Activated T-helper 1 cell treated with anti-CD3 and anti-CD28 coated beads, Interleukin-2, amount 50 U/mL, for 16 hours (primary cell): Measurements from ENCODE around the gene OR52H1.
"Not testable (repeated sequence)": the region's sequence is repeated elsewhere in the genome, so short reads cannot be mapped to it uniquely, and the experiment has no call there.

Experiments
- DNase-seq, 2 donors: peaks; one replicate each; pipeline ENCODE4 v3.0.0-alpha.2; 2020; ENCODE audit warnings: low read depth in 1 of 2, low spot score in 1 of 2

The OR52H1 gene

DNA sequence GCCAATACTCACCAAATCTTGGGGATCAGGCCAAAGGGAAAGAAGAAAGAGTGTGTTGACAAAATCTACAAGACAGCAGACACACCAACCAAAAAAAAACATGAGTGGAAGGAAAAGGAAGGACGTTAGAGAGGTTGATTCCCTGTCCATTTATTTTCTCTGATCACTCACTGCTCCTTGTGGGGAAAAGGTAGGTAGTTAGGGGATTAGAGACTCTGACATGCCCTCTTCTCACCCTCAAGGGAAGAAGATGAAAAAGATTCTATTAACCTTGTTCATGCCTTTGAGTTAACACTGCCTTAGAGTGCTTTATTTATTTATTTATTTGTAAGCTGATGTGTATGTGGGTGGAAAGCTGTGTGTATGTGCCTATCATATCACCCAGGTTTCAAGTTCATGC, at the start of gene OR52H1:
OR52H1 (minus strand) TSS at position 101 of the 400 bp plus-strand sequence. CDS start 3,035 bp downstream, outside the sequence.
- DNase-seq: no peak

DNA sequence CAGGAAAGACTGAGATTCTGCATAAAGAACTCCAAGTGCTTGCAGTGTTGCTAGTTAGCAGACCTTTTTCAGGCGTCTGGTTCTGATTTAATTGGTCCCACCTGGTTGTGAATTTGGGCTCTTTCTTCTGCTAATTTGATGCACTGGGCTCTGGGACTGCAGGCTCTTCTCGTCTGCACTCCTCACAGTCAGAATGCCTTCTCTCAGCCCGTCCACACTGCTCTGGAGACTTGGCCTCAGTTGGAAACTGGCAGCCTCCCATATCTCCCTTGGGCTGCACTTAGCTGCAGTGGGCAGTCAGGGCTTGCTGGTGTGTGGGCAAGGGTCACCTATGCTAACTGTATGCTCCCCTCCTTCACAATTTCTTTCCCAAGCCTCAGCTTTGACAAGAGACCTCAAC, 49.6 kb upstream of the OR52H1 start:
- DNase-seq: no peak

- DNase-seq: no peak
Observed at GRCh38 chr11:5596607-5597201, 48.4 kb upstream of the OR52H1 start, which contains the start of gene TRIM6. Gene TRIM6 (plus strand): TSS chr11:5596637. CDS start chr11:5596898, 261 bp downstream.

DNA sequence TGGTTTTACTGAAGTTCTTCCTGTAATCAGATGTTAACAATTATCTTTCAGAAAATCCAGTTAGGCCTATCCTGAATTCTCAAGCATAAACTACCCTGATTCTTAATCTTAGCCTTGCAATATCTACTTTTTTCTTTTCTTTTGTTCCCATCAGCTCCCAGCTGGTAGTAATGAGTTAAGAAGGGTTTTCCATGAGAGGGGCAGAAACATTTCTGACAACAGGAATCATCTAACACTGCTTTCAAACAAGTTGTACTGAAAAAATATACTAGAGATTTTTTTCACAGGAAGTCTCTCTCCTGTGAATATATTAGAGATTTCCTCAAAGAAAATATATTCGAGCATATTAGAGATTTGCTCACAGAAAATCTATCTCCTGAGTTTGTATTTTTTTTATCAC, 44.8 kb upstream of the OR52H1 start:
- no peak for DNase-seq

DNA sequence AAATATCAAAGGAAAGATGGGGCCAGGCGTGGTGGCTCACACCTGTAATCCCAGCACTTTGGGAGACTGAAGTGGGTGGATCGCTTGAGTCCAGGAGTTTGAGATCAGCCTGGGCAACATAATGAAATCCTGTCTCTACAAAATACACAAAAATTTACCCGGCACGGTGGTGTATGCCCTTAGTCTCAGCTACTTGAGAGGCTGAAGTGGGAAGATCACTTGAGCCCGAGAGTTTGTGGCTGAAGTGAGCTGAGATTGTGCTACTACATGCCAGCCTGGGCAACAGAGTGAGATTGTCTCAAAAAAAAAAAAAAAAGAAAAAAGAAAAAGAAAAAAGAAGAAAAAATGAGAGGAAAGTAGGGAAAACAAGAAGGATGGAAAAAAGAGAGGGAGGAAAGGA, 44.3 kb upstream of the OR52H1 start:
- DNase-seq: no peak

DNA sequence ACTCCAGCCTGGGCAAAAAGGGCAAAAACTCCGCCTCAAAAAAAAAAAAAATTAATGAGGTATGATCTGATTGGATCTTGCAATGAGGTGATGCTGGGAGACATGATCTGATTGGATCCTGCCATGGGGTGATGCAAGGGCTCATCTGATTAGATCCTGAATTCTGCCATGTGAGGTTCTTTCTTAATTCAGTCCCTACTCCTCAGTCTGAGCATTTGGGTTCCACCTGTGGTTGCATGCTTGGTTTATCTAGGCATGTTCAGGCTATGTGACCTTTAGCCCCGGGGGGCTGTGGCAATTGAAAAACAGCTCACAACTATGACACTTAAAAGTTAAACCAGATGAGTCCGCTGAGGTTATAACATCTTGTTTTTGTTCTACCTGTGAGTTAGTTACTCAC, 43.3 kb upstream of the OR52H1 start:
- DNase-seq: no peak

- not testable (repeated sequence) for DNase-seq
Observed at GRCh38 chr11:5589906-5590305, 41.6 kb upstream of the OR52H1 start.

DNA sequence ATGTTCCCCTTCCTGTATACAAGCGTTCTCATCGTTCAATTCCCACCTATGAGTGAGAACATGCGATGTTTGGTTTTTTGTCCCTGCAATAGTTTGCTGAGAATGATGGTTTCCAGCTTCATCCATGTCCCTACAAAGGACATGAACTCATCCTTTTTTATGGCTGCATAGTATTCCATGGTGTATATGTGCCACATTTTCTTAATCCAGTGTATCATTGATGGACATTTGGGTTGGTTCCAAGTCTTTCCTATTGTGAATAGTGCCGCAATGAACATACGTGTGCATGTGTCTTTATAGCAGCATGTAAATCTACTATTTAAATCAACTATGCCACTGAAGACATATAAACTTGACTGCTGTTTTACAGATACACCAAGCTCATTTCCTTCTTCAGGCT, 36.1 kb upstream of the OR52H1 start:
- DNase-seq: not testable (repeated sequence)

GRCh38 chr11:5581014-5581413, 32.7 kb upstream of the OR52H1 start:
- DNase-seq: no peak

- no peak for DNase-seq
Observed at GRCh38 chr11:5580577-5580976, 32.2 kb upstream of the OR52H1 start, which contains the start of gene OR52B6. Gene OR52B6 (plus strand): TSS chr11:5580877. CDS start chr11:5580877, 0 bp downstream.

- DNase-seq: no peak
Observed at GRCh38 chr11:5577101-5577500, 28.8 kb upstream of the OR52H1 start.

- DNase-seq: no peak
Observed at GRCh38 chr11:5575152-5575551, 26.8 kb upstream of the OR52H1 start.

DNA sequence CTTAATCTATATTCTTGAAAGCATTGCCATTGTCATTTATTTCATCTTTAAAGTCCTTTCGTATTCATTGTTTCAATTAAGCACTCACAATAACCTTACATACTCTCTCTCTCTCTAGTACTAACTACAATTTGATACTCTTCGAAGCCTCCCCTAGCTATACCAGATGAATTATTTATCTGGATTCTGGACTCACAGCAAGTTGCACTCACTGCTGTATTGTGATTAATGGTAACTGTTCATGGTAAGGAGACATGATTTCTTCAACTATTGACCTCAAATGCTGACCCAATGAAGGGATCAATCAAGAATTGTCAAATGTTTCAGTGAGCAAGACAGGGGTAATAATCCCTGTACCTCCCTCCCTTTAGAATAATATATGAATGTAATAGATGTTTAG, 26.3 kb upstream of the OR52H1 start:
- DNase-seq: no peak

DNA sequence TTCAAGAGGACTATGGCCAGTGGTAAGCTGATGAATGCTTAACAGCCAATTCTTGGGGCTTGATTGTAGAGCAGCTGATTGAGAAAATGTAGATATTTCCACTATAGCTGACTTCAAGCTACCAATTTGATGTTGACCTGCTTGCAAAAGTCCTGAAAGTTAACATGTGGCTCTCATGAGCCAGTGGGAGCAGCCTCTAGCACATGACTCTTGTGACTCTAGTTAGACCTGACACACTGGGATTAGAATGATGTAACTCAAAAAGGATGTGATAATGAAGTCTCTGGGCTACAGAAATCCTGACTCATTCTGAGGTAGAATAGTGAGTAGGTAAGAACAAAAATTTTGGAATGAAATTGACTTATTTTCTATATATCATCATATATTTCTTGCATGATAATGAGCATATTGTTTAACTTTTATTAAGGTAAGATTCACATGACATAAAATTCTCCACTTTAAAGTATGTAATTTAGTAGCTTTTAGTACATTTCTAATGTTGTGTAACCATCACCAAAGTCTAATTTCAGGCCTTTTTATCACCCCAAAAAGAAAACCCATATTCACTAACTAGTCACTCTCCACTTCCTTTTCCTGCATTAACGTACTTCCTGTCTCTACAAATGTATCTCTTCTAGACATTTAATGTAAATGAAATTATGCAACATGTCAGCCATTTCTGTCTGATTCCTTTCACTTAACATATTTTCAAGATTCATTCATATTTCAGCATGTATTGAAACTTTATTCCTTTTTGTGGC, 16.1 kb upstream of the OR52H1 start:
- DNase-seq: no peak

DNA sequence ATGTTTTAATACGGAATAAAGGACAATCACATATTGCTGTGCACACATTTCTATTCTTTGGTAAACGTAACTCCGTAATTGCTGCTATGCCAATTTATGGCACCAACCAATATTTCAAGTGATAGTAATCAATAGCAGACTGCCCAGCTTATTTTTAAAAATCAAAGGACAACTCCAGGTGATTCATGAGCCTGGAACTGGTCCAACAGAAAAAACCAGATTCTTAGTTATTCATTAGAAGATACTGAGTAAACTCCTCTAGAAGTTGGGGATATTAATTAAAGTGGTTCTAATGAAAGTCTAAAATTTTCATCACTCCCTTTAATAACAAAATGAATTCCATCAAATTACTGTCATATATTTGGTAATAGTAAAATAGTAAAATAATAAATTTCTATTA, 9.4 kb upstream of the OR52H1 start:
- no peak for DNase-seq

DNA sequence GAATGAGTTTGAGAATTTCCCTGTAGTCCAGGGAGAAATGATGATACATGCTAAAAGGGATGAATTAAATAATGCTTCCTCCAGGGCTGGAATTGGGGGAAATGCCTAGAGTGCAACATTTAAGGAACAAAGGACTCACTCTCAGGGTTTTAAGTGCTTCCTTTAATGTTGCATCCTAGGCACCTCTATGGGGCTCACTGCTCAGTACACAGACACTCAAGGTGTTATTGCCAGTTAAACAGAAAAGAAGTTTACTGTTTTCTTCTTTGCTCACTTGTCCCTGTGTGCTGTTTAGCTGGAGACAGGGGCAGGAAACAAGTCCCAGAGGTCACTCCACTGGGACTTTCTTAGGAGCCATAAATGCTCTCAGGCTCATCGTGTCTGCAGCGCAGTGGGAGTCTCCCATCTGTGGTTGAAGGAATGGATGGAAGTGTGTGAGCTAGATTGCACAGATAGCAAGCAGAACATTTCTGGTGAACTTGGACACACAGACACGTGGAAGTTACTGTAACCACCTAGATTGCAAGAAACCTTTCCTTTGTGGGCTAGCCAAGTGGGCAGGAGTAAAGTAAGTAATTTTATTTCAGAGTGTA, 8.4 kb upstream of the OR52H1 start:
- DNase-seq: no peak

DNA sequence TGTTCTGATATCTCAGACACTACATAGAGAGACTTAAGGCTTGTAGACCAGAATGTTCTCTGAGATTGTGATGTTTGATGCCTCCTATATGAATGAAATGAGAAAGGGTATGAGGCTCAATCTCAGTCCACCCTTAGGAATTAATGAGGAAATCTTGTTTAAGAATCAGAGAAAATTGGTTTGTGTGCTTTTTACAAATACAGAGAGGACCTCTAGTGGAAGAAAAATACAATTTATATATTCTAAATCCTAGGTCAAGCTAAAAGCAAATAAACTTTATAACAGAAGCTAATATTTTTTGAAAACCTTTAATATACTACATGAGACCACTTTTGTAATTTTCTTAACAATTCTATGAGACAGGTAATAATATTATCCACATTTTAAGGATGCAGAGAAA, 5.0 kb upstream of the OR52H1 start:
- DNase-seq: no peak

GRCh38 chr11:5550440-5551095, 2.2 kb upstream of the OR52H1 start:
- DNase-seq: no peak

- no peak for DNase-seq
Observed at GRCh38 chr11:5547982-5548381, 358 bp downstream of the OR52H1 start.

- no peak for DNase-seq
Observed at GRCh38 chr11:5546457-5546856, 1.9 kb downstream of the OR52H1 start.

DNA sequence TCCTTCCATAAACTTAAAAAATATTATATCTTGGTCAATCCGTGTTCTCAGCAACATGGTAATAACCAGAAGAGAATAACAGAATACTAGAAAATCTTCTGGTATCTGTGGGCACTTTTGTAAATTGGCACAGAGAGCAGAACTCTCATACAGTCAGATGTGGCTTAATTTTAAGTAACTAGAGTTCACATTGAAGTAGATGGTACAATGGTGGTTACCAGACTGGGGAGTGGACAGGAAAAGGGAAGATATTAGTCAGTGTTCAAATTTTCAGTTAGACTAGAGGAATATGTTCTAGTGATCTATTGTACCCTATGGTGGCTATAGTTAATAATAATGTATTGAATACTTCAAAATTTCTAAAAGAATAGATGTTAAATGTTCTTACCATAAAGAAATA, 6.9 kb downstream of the OR52H1 start:
- no peak for DNase-seq

- DNase-seq: no peak
Observed at GRCh38 chr11:5536482-5536881, 11.9 kb downstream of the OR52H1 start.
